GM19023 (cell line): ENCODE results near the gene HGFAC.

Experiments used
- ATAC-seq: cut with Tn5 transposase; IDR thresholded peaks from one replicate; pipeline ENCODE4 v1.9.1; 2021; ENCODE audit warnings: mild to moderate bottlenecking, moderate library complexity; ENCODE audit not compliant: unreplicated experiment

Gene HGFAC

GRCh38 chr4:3441501-3442459 is at the start of gene HGFAC:
TSS of gene HGFAC (plus strand) at chr4:3441968. CDS start at chr4:3442002, 34 bp downstream.
- ATAC-seq: no peak

- no peak for ATAC-seq
Observed at GRCh38 chr4:3392321-3392720, 49.4 kb upstream of the HGFAC start.

- no peak for ATAC-seq
Observed at GRCh38 chr4:3393171-3393570, 48.6 kb upstream of the HGFAC start.

GRCh38 chr4:3396600-3396999 is 45.2 kb upstream of the HGFAC start:
- no peak for ATAC-seq

- ATAC-seq: no peak
Observed at GRCh38 chr4:3397128-3397527, 44.6 kb upstream of the HGFAC start.

GRCh38 chr4:3399277-3400194 is 42.2 kb upstream of the HGFAC start:
- no peak for ATAC-seq

GRCh38 chr4:3401436-3402171 is 40.2 kb upstream of the HGFAC start:
- no peak for ATAC-seq

GRCh38 chr4:3402491-3403347 is 39.0 kb upstream of the HGFAC start:
- ATAC-seq: no peak

- ATAC-seq: no peak
Observed at GRCh38 chr4:3403348-3403906, 38.3 kb upstream of the HGFAC start.

- no peak for ATAC-seq
Observed at GRCh38 chr4:3404546-3404945, 37.2 kb upstream of the HGFAC start.

- no peak for ATAC-seq
Observed at GRCh38 chr4:3405176-3405575, 36.6 kb upstream of the HGFAC start.

GRCh38 chr4:3406021-3406420 is 35.7 kb upstream of the HGFAC start:
- ATAC-seq: no peak

- no peak for ATAC-seq
Observed at GRCh38 chr4:3406431-3406830, 35.3 kb upstream of the HGFAC start.

- ATAC-seq: no peak
Observed at GRCh38 chr4:3407171-3407771, 34.5 kb upstream of the HGFAC start.

- no peak for ATAC-seq
Observed at GRCh38 chr4:3407930-3408792, 33.6 kb upstream of the HGFAC start.

GRCh38 chr4:3408793-3409330 is 32.9 kb upstream of the HGFAC start:
- no peak for ATAC-seq

GRCh38 chr4:3409571-3410091 is 32.1 kb upstream of the HGFAC start:
- no peak for ATAC-seq
